ENCODE data around the gene CCDC97.
"Not testable (repeated sequence)": the region's sequence is repeated elsewhere in the genome, so short reads cannot be mapped to it uniquely, and the experiment has no call there.

Gene CCDC97

GRCh38 chr19:41366089-41366488 is 56.1 kb downstream of the CCDC97 start:
- no peak for TF ChIP-seq CTCF (IDR thresholded peaks at IDR 0.05; ENCODE audit: insufficient read depth, missing control alignments)
- DNase-seq (ENCODE audit: insufficient read length, low spot score) (no peak), FAIRE-seq (no peak)

DNA sequence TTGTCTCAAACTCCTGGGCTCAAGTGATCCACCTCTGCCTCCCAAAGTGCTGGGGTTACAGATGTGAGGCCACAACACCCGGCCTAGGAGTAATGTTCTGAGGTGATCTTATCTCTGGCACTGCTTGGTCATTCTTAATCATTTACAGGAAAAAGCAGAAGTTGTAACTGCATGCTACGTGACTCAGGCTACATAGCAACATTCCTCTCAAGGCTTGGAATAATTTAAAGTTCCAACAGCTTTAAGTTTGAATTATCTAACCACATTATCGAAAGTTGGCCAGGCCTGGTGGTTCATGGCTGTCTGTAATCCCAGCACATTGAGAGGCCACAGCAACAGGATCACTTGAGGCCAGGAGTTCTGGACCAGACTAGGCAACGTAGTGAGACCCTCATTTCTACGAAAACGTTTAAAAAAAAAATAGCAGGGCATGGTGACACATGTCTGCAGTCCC is 57.9 kb downstream of the CCDC97 start:
- no peak for FAIRE-seq
- no peak for TF ChIP-seq CTCF (IDR thresholded peaks at IDR 0.05; ENCODE audit: insufficient read depth, missing control alignments)
- no peak for DNase-seq (ENCODE audit: insufficient read length, low spot score)

DNA sequence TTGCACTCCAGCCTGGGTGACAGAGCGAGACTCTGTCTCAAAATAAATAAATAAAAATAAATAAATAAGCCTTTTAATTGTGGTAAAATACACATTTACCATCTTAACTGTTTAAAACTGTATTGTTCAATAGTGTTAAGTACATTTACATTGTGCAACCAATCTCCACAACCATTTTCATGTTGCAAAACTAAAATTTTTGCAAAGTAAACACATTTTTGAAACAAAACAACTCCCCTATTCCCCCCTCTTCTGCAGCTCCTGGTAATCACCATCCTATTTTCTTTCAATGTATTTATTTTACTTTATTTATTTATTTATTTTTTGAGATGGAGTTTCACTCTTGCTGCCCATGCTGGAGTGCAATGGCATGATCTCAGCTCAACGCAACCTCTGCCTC is 59.8 kb downstream of the CCDC97 start:
- DNase-seq (ENCODE audit: insufficient read length, low spot score) (no peak), FAIRE-seq (no peak)
- no peak for TF ChIP-seq CTCF (IDR thresholded peaks at IDR 0.05; ENCODE audit: insufficient read depth, missing control alignments)

GRCh38 chr19:41371119-41371518 is 61.1 kb downstream of the CCDC97 start:
- not testable (repeated sequence) for FAIRE-seq; DNase-seq (ENCODE audit: insufficient read length, low spot score)

GRCh38 chr19:41371541-41371940 is 61.6 kb downstream of the CCDC97 start:
- no peak for TF ChIP-seq CTCF (IDR thresholded peaks at IDR 0.05; ENCODE audit: insufficient read depth, missing control alignments)
- no peak for DNase-seq (ENCODE audit: insufficient read length, low spot score)
- no peak for FAIRE-seq

GRCh38 chr19:41372501-41372900 is 62.5 kb downstream of the CCDC97 start:
- no peak for FAIRE-seq
- no peak for DNase-seq (ENCODE audit: insufficient read length, low spot score)
- no peak for TF ChIP-seq CTCF (IDR thresholded peaks at IDR 0.05; ENCODE audit: insufficient read depth, missing control alignments)

- no peak for TF ChIP-seq CTCF (IDR thresholded peaks at IDR 0.05; ENCODE audit: insufficient read depth, missing control alignments)
- FAIRE-seq (no peak), DNase-seq (ENCODE audit: insufficient read length, low spot score) (peak; percentile 70)
Measured at GRCh38 chr19:41373993-41374392, 64.0 kb downstream of the CCDC97 start.

Data from D721Med (cell line).